Sigmoid colon (tissue), 7 donors: Measurements from ENCODE around the gene ETV6. TPM values are rescaled to one million over a fixed set of nuclear protein-coding genes. Genes with fewer than 3 reads are reported as not detected.

Source experiments
- DNase-seq: peaks from one replicate; pipeline ENCODE4 v3.0.0-alpha.2; 2019
- H3K27ac ChIP-seq, 4 donors: fragments of 200-600 bp; sonication (generic); one replicate each; pipeline ENCODE4 v1.5.1; 2016 to 2019; ENCODE audit warnings: mild to moderate bottlenecking in 1 of 4
- H3K27me3 ChIP-seq, 3 donors: fragments of 200-600 bp; sonication (generic); one replicate each; pipeline ENCODE4 v1.5.1; 2019; ENCODE audit warnings: mild to moderate bottlenecking in 1 of 3
- H3K36me3 ChIP-seq, 4 donors: fragments of 200-600 bp; sonication (generic); one replicate each; pipeline ENCODE4 v1.5.1; 2016 to 2019
- H3K4me1 ChIP-seq, 4 donors: fragments of 200-600 bp; sonication (generic); one replicate each; pipeline ENCODE4 v1.5.1; 2017 to 2019
- H3K4me3 ChIP-seq, 4 donors: fragments of 200-600 bp; sonication (generic); one replicate each; pipeline ENCODE4 v1.5.1; 2017 to 2019; ENCODE audit warnings: mild to moderate bottlenecking in 2 of 4, moderate library complexity in 1 of 4
- H3K9me3 ChIP-seq, 4 donors: fragments of 200-600 bp in 3 of 4; sonication (generic) in 3 of 4; one replicate each; pipeline versions ENCODE4 v1.5.1 to v1.6.1; 2013 to 2019
- CTCF ChIP-seq, 4 experiments: fragments of 450-650 bp in 3 of 4; fragments of 200-600 bp in 1 of 4; IDR thresholded peaks; one replicate each; pipeline ENCODE4 v1.5.1; 2016 to 2019; ENCODE audit warnings: antibody characterized with exemption in 4 of 4, mild to moderate bottlenecking in 3 of 4, moderate library complexity in 2 of 4
- EP300 ChIP-seq, 4 donors: sonication (generic); formaldehyde crosslinking; IDR thresholded peaks; one replicate each; pipeline ENCODE4 v1.6.1; 2017; ENCODE audit warnings: antibody characterized with exemption in 4 of 4
- POLR2A ChIP-seq, 2 donors: fragments of 450-650 bp; IDR thresholded peaks; one replicate each; pipeline ENCODE4 v1.6.1; 2016; ENCODE audit warnings: antibody characterized with exemption in 2 of 2, mild to moderate bottlenecking in 2 of 2, moderate library complexity in 2 of 2
- POLR2AphosphoS5 ChIP-seq, 4 donors: sonication (generic); formaldehyde crosslinking; IDR thresholded peaks; one replicate each; pipeline ENCODE4 v1.6.1; 2017; ENCODE audit warnings: antibody characterized with exemption in 4 of 4
- WGBS, 2 donors: extraction: QIAGEN DNeasy Blood & Tissue Kit; methylation state at CpG; one replicate each; pipeline ENCODE4 v1.1.7; 2013; 5-methylcytosine and 5-hydroxymethylcytosine counted together
- intact Hi-C: fragments of 100-400 bp; cut with DNase I; formaldehyde crosslinking; loops from one replicate; pipeline ENCODE4 v1.15.1; 2023
- polyA plus RNA-seq, 3 donors: library from polyadenylated mRNA; stranded (reverse); fragments of 200-250 nt; gene quantifications; one replicate each; pipeline ENCODE4 v1.2.3, GENCODE V29; 2013
- total RNA-seq, 4 donors: library from RNA; depleted of rRNA; stranded (reverse); fragments of >200 nt; gene quantifications; one replicate each; pipeline ENCODE4 v1.1.0, GENCODE V29; 2016
- donor health status: healthy with polysubstance abuse.
- donor health status: Bipolar disorder and iron deficiency.
- donor health status: healthy.

Gene ETV6
- total and polyA plus RNA-seq, 7 donors = 8.4 to 35.2 (median 16.3) TPM

GRCh38 chr12:11754256-11754655, 104.8 kb downstream of the ETV6 start:
- Histone ChIP-seq H3K27me3 (no peaks in the 10 kb centered on the region), H3K4me3 (no peak overlapping the region), H3K36me3 (no peaks in the 10 kb centered on the region), H3K27ac (peak overlapping the region; percentile 82 to 92 (median 90)), H3K4me1 (peaks cover 0 to 92% (median 79%) of the 10 kb centered on the region in 4 donors), H3K9me3 (no peaks in the 10 kb centered on the region)
- intact Hi-C loops = no loop called here
- TF ChIP-seq CTCF (IDR thresholded peaks at IDR 0.05) = no peak
- no peak for TF ChIP-seq POLR2A (IDR thresholded peaks at IDR 0.05)
- no peak for TF ChIP-seq POLR2AphosphoS5 (IDR thresholded peaks at IDR 0.05)
- no peak for TF ChIP-seq EP300 (IDR thresholded peaks at IDR 0.05)
- no peak for DNase-seq
- 75 to 76% methylated on average over 4 of the region's 4 CpGs for WGBS, 2 donors

DNA sequence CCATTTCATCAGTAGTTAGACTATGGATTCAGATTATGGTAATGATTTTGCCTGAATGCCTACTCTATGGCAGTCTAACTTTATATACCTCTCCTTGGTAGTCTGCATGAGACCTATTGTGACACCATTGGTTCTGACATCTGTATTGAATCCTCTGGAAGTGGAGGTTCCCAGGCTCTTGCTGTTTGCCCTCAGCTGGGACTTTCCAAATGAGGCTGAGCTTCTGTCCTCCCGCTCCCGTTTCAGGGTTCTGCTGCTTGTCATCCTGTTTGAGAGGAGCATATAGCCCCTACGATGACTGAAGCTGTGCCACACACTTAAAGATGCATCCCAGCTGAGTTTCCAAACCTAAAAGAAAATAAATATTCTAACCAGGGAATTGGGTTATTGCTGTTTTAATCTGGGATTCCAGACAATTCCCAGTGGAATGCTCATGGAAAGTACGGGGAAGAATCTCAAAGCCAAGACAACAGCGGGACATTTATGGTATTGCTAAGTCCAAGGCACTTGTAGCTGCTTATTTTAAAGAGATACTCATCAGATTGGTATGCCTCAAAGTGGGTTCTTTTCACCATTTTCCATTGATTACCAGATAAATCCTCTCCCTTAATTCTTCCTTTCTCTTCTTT, 105.9 kb downstream of the ETV6 start:
- 61 to 77% methylated on average over 5 of the region's 5 CpGs for WGBS, 2 donors
- intact Hi-C loops = loop anchor here (5.0 kb wide), 2 partner anchors 63 to 107 kb away; no protein-coding TSS in a partner anchor
- TF ChIP-seq POLR2AphosphoS5 (IDR thresholded peaks at IDR 0.05) (peak in 1 of 4 donors; percentile 5), POLR2A (IDR thresholded peaks at IDR 0.05) (no peak)
- Histone ChIP-seq H3K36me3 (no peaks in the 10 kb centered on the region), H3K27ac (peak overlapping the region; percentile 82 to 92 (median 90)), H3K4me3 (peak overlapping the region in 1 of 4 donors; percentile 14), H3K4me1 (peaks cover 0 to 88% (median 83%) of the 10 kb centered on the region in 4 donors), H3K27me3 (no peaks in the 10 kb centered on the region), H3K9me3 (no peaks in the 10 kb centered on the region)
- DNase-seq = no peak

DNA sequence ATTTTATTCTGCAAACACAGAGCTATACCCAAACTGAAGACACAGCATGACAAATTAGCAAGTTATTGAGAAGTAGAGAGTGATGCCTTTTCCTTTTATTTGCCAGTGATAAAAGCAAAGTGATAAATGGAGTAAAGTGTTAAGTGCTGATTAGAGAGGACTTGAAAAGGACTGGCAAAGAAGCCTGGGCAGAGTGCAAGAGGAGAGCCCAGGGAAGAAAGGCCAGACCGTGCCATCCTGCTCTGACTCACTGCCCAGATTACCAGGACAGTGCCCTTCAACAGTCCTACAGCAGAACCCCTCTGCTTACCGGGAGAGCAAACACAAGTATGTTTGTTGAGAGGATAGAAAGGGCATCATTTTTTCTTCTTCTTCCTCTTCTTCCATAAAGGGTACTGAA, 106.5 kb downstream of the ETV6 start:
- peaks cover 0 to 90% (median 82%) of the 10 kb centered on the region in 4 donors for H3K4me1 ChIP-seq
- H3K36me3 ChIP-seq = no peaks in the 10 kb centered on the region
- peak overlapping the region; percentile 82 to 92 (median 90) for H3K27ac ChIP-seq
- no peaks in the 10 kb centered on the region for H3K27me3 ChIP-seq
- peak in 1 of 4 donors; percentile 2 for TF ChIP-seq POLR2AphosphoS5 (IDR thresholded peaks at IDR 0.05)
- TF ChIP-seq POLR2A (IDR thresholded peaks at IDR 0.05) = no peak
- H3K4me3 ChIP-seq = peak overlapping the region in 1 of 4 donors; percentile 14
- intact Hi-C loops = loop anchor here (2.0 to 5.0 kb wide), 4 partner anchors 37 to 106 kb away; no protein-coding TSS in a partner anchor
- 18 to 69% methylated on average over 2 of the region's 2 CpGs for WGBS, 2 donors
- H3K9me3 ChIP-seq = no peaks in the 10 kb centered on the region
- DNase-seq = peak; percentile 78

GRCh38 chr12:11756523-11756922, 107.0 kb downstream of the ETV6 start:
- Histone ChIP-seq H3K4me3 (peak overlapping the region in 1 of 4 donors; percentile 14), H3K27me3 (no peaks in the 10 kb centered on the region), H3K27ac (peak overlapping the region; percentile 82 to 92 (median 90)), H3K4me1 (peaks cover 0 to 92% (median 82%) of the 10 kb centered on the region in 4 donors), H3K9me3 (no peaks in the 10 kb centered on the region), H3K36me3 (no peaks in the 10 kb centered on the region)
- intact Hi-C loops = loop anchor here (2.0 to 5.0 kb wide), 4 partner anchors 38 to 106 kb away; no protein-coding TSS in a partner anchor
- no peak for TF ChIP-seq CTCF (IDR thresholded peaks at IDR 0.05)
- no peak for TF ChIP-seq EP300 (IDR thresholded peaks at IDR 0.05)
- TF ChIP-seq POLR2A (IDR thresholded peaks at IDR 0.05) = peak in 1 of 2 donors; percentile 12
- peak in 1 of 4 donors; percentile 33 for TF ChIP-seq POLR2AphosphoS5 (IDR thresholded peaks at IDR 0.05)
- 43 to 78% methylated on average over 6 of the region's 6 CpGs for WGBS, 2 donors
- peak; percentile 84 for DNase-seq

DNA sequence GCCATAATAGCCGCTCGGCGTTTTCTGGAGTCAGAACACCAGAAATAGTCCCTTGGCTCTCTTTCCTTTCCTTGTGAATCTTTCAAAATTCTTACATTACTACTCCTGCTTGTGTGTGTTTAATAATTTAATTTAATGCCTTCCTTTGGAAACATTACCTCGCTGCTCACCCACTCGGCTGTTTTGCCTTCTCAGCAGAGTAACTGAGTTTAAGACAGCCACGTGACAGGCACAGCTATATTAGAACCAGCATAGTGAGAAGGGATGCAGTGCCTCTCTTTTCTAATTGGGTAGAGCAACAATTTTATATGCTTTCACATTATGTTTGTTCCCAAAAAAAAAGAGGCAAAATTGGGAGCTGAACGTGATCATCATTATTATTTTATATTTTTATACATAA, 107.6 kb downstream of the ETV6 start:
- H3K27ac ChIP-seq = peak overlapping the region; percentile 82 to 92 (median 90)
- no peak for TF ChIP-seq POLR2A (IDR thresholded peaks at IDR 0.05)
- TF ChIP-seq POLR2AphosphoS5 (IDR thresholded peaks at IDR 0.05) = peak in 2 of 4 donors; percentile 40 to 47
- TF ChIP-seq EP300 (IDR thresholded peaks at IDR 0.05) = peak in 1 of 4 donors; percentile 41
- no peak for TF ChIP-seq CTCF (IDR thresholded peaks at IDR 0.05)
- intact Hi-C loops = loop anchor here (2.0 to 5.0 kb wide), 4 partner anchors 38 to 106 kb away; no protein-coding TSS in a partner anchor
- no peaks in the 10 kb centered on the region for H3K27me3 ChIP-seq
- H3K9me3 ChIP-seq = no peaks in the 10 kb centered on the region
- DNase-seq = peak; percentile 77
- WGBS, 2 donors = 29 to 61% methylated on average over 7 of the region's 7 CpGs
- no peaks in the 10 kb centered on the region for H3K36me3 ChIP-seq
- no peak overlapping the region for H3K4me3 ChIP-seq
- H3K4me1 ChIP-seq = peaks cover 0 to 96% (median 81%) of the 10 kb centered on the region in 4 donors
